Neural progenitor cell (in vitro differentiated cells): ENCODE results near the gene MEGF6. TPM values are rescaled to one million over a fixed set of nuclear protein-coding genes. Genes with fewer than 3 reads are reported as not detected.

Source experiments
- DNase-seq: peaks from one replicate; pipeline ENCODE4 v3.0.0-alpha.2; 2016; ENCODE audit warnings: low spot score
- H2AFZ ChIP-seq: fragments of 200-600 bp; sonication (generic); replicated peaks from 2 replicates; pipeline ENCODE4 v1.6.1; 2016; ENCODE audit warnings: antibody characterized with exemption
- H3F3A ChIP-seq: fragments of 200-600 bp; sonication (generic); 2 replicates; pipeline ENCODE4 v1.6.1; 2016; ENCODE audit warnings: antibody characterized with exemption, low read depth
- H3K27ac ChIP-seq: fragments of 200-600 bp; sonication (generic); 2 replicates; pipeline ENCODE4 v1.5.1; 2016; ENCODE audit warnings: mild to moderate bottlenecking
- H3K27me3 ChIP-seq: fragments of 200-600 bp; sonication (generic); 2 replicates; pipeline ENCODE4 v1.6.1; 2016; ENCODE audit warnings: mild to moderate bottlenecking, moderate library complexity
- H3K36me3 ChIP-seq: fragments of 200-600 bp; sonication (generic); 2 replicates; pipeline ENCODE4 v1.5.1; 2016
- H3K4me1 ChIP-seq: fragments of 200-600 bp; sonication (generic); 2 replicates; pipeline ENCODE4 v1.6.1; 2016; ENCODE audit warnings: mixed run types
- H3K4me2 ChIP-seq: fragments of 200-600 bp; sonication (generic); 2 replicates; pipeline ENCODE4 v1.6.1; 2016
- H3K4me3 ChIP-seq: fragments of 200-600 bp; sonication (generic); 2 replicates; pipeline ENCODE4 v1.5.1; 2016
- H3K79me2 ChIP-seq: fragments of 200-600 bp; sonication (generic); 2 replicates; pipeline ENCODE4 v1.6.1; 2016; ENCODE audit warnings: low read depth
- H3K9ac ChIP-seq: fragments of 200-600 bp; sonication (generic); 2 replicates; pipeline ENCODE4 v1.6.1; 2016
- H3K9me3 ChIP-seq: fragments of 200-600 bp; sonication (generic); 2 replicates; pipeline ENCODE4 v1.5.1; 2016; ENCODE audit warnings: low read depth
- H4K20me1 ChIP-seq: fragments of 200-600 bp; sonication (generic); 2 replicates; pipeline ENCODE4 v1.6.1; 2016; ENCODE audit warnings: low read depth
- H3K27ac Mint-ChIP-seq: 3 replicates; pipeline ENCODE4 v1.8.0; 2021; ENCODE audit warnings: mixed read lengths
- H3K27me3 Mint-ChIP-seq: 2 replicates; pipeline ENCODE4 v1.8.0; 2022; ENCODE audit warnings: low read depth, mild to moderate bottlenecking, inconsistent platforms, moderate library complexity, mixed read lengths; ENCODE audit not compliant: insufficient read depth
- H3K36me3 Mint-ChIP-seq: 3 replicates; pipeline ENCODE4 v1.8.0; 2021; ENCODE audit warnings: mixed read lengths
- H3K4me1 Mint-ChIP-seq: 3 replicates; pipeline ENCODE4 v1.8.0; 2021; ENCODE audit warnings: mixed read lengths
- H3K4me3 Mint-ChIP-seq: 3 replicates; pipeline ENCODE4 v1.8.0; 2021; ENCODE audit warnings: mild to moderate bottlenecking, moderate library complexity, mixed read lengths
- H3K9me3 Mint-ChIP-seq: 3 replicates; pipeline ENCODE4 v1.8.0; 2020; ENCODE audit warnings: mixed read lengths
- CTCF ChIP-seq: fragments of 200-600 bp; sonication (generic); IDR thresholded peaks from 2 replicates; pipeline ENCODE4 v1.5.1; 2017; ENCODE audit warnings: antibody characterized with exemption, mild to moderate bottlenecking
- EZH2 ChIP-seq: fragments of 200-600 bp; sonication (generic); IDR thresholded peaks from 2 replicates; pipeline ENCODE4 v1.6.1; 2017; ENCODE audit warnings: antibody characterized with exemption, mild to moderate bottlenecking, moderate library complexity
- EZH2phosphoT487 ChIP-seq: fragments of 200-600 bp; sonication (generic); IDR thresholded peaks from 2 replicates; pipeline ENCODE4 v1.6.1; 2017; ENCODE audit warnings: antibody characterized with exemption
- total RNA-seq: library from RNA; depleted of rRNA; stranded (reverse); fragments of >200 nt; gene quantifications from 2 replicates; pipeline ENCODE4 v1.2.3, GENCODE V29; 2015; ENCODE audit warnings: low replicate concordance

MEGF6 gene
- total RNA-seq, 1 donor from 2014 or later, result 1.7 TPM

GRCh38 chr1:3453203-3453761 is 158.0 kb downstream of the MEGF6 start:
- peaks cover 9% of the 10 kb centered on the region for H3K4me1 ChIP-seq
- H4K20me1 ChIP-seq, result peaks cover 9% of the 10 kb centered on the region
- no peaks in the 10 kb centered on the region for H3K9me3 ChIP-seq
- no peaks in the 10 kb centered on the region for H3K27me3 ChIP-seq
- peaks cover 20% of the 10 kb centered on the region for H3K4me1 Mint-ChIP-seq
- H3K79me2 ChIP-seq, result no peaks in the 10 kb centered on the region
- H3K27ac ChIP-seq, result no peak overlapping the region
- no peaks in the 10 kb centered on the region for H3K36me3 ChIP-seq
- no peak overlapping the region for H3K9ac ChIP-seq
- peak; percentile 86 for DNase-seq
- no peaks in the 10 kb centered on the region for H3K36me3 Mint-ChIP-seq
- H3K4me3 Mint-ChIP-seq, result peak overlapping the region; percentile 75
- no peak overlapping the region for H3K4me3 ChIP-seq
- TF ChIP-seq EZH2phosphoT487 (no peak), EZH2 (peak; percentile 24), CTCF (peak; percentile 84)
- H2AFZ ChIP-seq, result no peak overlapping the region
- H3K9me3 Mint-ChIP-seq, result no peaks in the 10 kb centered on the region
- H3K27me3 Mint-ChIP-seq, result no peaks in the 10 kb centered on the region
- H3K4me2 ChIP-seq, result no peak overlapping the region
- no peak overlapping the region for H3K27ac Mint-ChIP-seq
- peaks cover 20% of the 10 kb centered on the region for H3F3A ChIP-seq

- no peaks in the 10 kb centered on the region for H3K27me3 Mint-ChIP-seq
- H3K9me3 Mint-ChIP-seq, result no peaks in the 10 kb centered on the region
- peaks cover 15% of the 10 kb centered on the region for H3K4me1 Mint-ChIP-seq
- H3K4me3 Mint-ChIP-seq, result no peak overlapping the region
- H3K36me3 Mint-ChIP-seq, result no peaks in the 10 kb centered on the region
- H2AFZ ChIP-seq, result no peak overlapping the region
- no peaks in the 10 kb centered on the region for H3K27me3 ChIP-seq
- DNase-seq, result no peak
- H3K9me3 ChIP-seq, result no peaks in the 10 kb centered on the region
- H3K9ac ChIP-seq, result no peak overlapping the region
- no peaks in the 10 kb centered on the region for H3K36me3 ChIP-seq
- peaks cover 18% of the 10 kb centered on the region for H3F3A ChIP-seq
- no peak overlapping the region for H3K4me3 ChIP-seq
- H4K20me1 ChIP-seq, result peaks cover 9% of the 10 kb centered on the region
- no peak overlapping the region for H3K27ac ChIP-seq
- no peak overlapping the region for H3K4me2 ChIP-seq
- peaks cover 4% of the 10 kb centered on the region for H3K4me1 ChIP-seq
- TF ChIP-seq EZH2 (no peak), CTCF (no peak), EZH2phosphoT487 (no peak)
- H3K79me2 ChIP-seq, result no peaks in the 10 kb centered on the region
- no peak overlapping the region for H3K27ac Mint-ChIP-seq
These were observed 158.5 kb downstream of the MEGF6 start for GRCh38 chr1:3452866-3453175.

GRCh38 chr1:3451994-3452865 is 159.1 kb downstream of the MEGF6 start:
- no peak overlapping the region for H3K4me3 Mint-ChIP-seq
- Histone ChIP-seq H3K4me1 (peaks cover 4% of the 10 kb centered on the region), H3K9ac (no peak overlapping the region), H3K9me3 (no peaks in the 10 kb centered on the region), H3K27ac (no peak overlapping the region), H4K20me1 (peaks cover 9% of the 10 kb centered on the region), H3K79me2 (no peaks in the 10 kb centered on the region), H3K36me3 (no peaks in the 10 kb centered on the region), H3F3A (peaks cover 18% of the 10 kb centered on the region), H2AFZ (no peak overlapping the region), H3K4me3 (no peak overlapping the region), H3K4me2 (no peak overlapping the region), H3K27me3 (no peaks in the 10 kb centered on the region)
- TF ChIP-seq EZH2phosphoT487, result no peak
- TF ChIP-seq CTCF, result no peak
- no peak for TF ChIP-seq EZH2
- DNase-seq, result no peak
- no peaks in the 10 kb centered on the region for H3K36me3 Mint-ChIP-seq
- H3K27ac Mint-ChIP-seq, result no peak overlapping the region
- H3K27me3 Mint-ChIP-seq, result no peaks in the 10 kb centered on the region
- H3K9me3 Mint-ChIP-seq, result no peaks in the 10 kb centered on the region
- H3K4me1 Mint-ChIP-seq, result peaks cover 9% of the 10 kb centered on the region
